Neural crest cell (in vitro differentiated cells): ENCODE data around the gene TBX6. TPM values are rescaled to one million over a fixed set of nuclear protein-coding genes. Genes with fewer than 3 reads are reported as not detected.
"Not testable (repeated sequence)": the region's sequence is repeated elsewhere in the genome, so short reads cannot be mapped to it uniquely, and the experiment has no call there.

Source experiments
- DNase-seq: peaks from one replicate; pipeline ENCODE4 v3.0.0; 2021; ENCODE audit warnings: low read depth, mixed read lengths, low spot score
- H3K27ac Mint-ChIP-seq: one replicate; pipeline ENCODE4 v1.8.0; 2021; ENCODE audit warnings: mild to moderate bottlenecking, mixed read lengths; ENCODE audit not compliant: unreplicated experiment
- H3K27me3 Mint-ChIP-seq: 2 replicates; pipeline ENCODE4 v1.8.0; 2021; ENCODE audit warnings: low read depth, mild to moderate bottlenecking, mixed read lengths
- H3K36me3 Mint-ChIP-seq: 2 replicates; pipeline ENCODE4 v1.8.0; 2021; ENCODE audit warnings: low read depth, mild to moderate bottlenecking, mixed read lengths
- H3K4me1 Mint-ChIP-seq: 2 replicates; pipeline ENCODE4 v1.8.0; 2021; ENCODE audit warnings: mixed read lengths
- H3K4me3 Mint-ChIP-seq: one replicate; pipeline ENCODE4 v1.8.0; 2021; ENCODE audit warnings: mild to moderate bottlenecking, mixed read lengths
- H3K9me3 Mint-ChIP-seq: 2 replicates; pipeline ENCODE4 v1.8.0; 2021; ENCODE audit warnings: mixed read lengths
- CTCF ChIP-seq: fragments of 200-600 bp; sonication (generic); conservative IDR thresholded peaks from 2 replicates; pipeline ENCODE4 v1.5.0; 2021; ENCODE audit warnings: antibody characterized with exemption, mild to moderate bottlenecking
- total RNA-seq: library from RNA; stranded (reverse); gene quantifications from 2 replicates; pipeline ENCODE4 v1.2.1, GENCODE V29; 2021

TBX6 gene
- total RNA-seq, 1 donor from 2014 or later: 0.79 TPM

DNA sequence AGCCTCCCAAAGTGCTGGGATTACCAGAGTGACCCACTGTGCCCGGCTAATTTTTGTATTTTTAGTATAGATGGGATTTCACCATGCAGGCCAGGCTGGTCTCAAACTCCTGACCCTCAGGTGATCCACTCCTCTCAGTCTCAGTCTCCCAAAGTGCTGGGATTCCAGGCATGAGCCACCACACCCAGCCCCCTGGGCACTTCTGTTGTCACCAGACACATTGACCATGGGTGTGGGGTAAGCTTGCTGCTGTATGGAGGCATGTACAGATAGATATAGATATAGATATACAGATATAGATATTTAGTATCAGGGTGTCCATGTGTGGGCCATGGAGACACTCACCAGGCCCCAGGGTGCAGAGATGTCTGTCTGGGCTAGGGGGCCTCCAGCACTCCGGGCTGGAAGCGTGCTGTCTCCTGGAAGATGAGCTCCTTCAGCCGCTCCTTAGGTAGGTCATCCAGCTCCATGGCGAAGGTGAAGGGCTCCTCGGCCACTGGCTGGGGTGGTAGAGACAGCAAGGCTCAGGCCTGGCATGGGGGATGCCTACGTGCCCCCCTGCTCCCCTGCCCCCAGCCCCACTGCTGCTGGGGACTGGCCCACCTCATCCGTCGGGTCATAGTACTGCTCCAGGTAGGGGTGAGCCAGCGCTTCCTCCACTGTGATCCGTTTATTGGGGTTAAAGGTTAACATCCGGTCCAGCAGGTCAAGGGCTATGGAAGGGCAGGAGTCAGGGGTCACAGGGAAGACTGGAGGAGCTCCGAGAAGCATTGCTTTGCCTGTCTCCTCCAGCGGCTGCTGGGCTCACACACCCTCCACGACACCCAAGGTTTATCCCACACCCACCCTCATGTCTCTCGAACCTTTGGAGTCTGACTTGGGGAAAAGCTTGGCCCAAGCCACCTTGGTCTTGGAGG, 24.8 kb upstream of the TBX6 start:
- no peaks in the 10 kb centered on the region for H3K36me3 Mint-ChIP-seq
- no peaks in the 10 kb centered on the region for H3K27me3 Mint-ChIP-seq
- H3K4me1 Mint-ChIP-seq: peaks cover 3% of the 10 kb centered on the region
- DNase-seq: no peak
- no peak for TF ChIP-seq CTCF
- no peak overlapping the region for H3K27ac Mint-ChIP-seq
- no peaks in the 10 kb centered on the region for H3K9me3 Mint-ChIP-seq
- H3K4me3 Mint-ChIP-seq: no peak overlapping the region

DNA sequence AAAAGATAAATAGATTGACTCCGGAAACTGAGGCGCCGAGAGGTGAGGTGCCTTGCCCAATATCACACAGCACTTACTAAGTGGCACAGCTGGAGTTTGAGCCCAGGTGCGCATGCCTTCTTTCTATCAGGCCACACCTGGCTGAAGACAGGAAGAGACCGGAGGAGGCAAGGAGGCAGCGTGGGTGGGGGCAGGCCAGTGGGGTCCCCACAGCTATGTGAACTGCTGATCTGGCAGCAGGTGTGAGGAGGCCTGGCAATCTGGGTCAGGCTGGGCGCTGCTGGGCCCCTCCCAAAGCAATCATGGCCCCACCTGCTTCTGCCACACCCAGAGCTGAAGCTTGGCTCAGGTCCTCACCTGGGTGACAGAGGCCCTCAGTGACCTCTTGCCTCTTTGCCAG, 23.5 kb upstream of the TBX6 start:
- Mint-ChIP-seq H3K27me3 (no peaks in the 10 kb centered on the region), H3K4me1 (peaks cover 6% of the 10 kb centered on the region), H3K9me3 (no peaks in the 10 kb centered on the region), H3K27ac (no peak overlapping the region), H3K36me3 (peaks cover 3% of the 10 kb centered on the region), H3K4me3 (peak overlapping the region; percentile 34)
- DNase-seq: no peak
- no peak for TF ChIP-seq CTCF

- H3K27ac Mint-ChIP-seq, DNase-seq, H3K9me3 Mint-ChIP-seq, H3K4me1 Mint-ChIP-seq, H3K27me3 Mint-ChIP-seq, H3K36me3 Mint-ChIP-seq: not testable (repeated sequence)
- H3K4me3 Mint-ChIP-seq: peak overlapping the region; percentile 34
These were observed 23.1 kb upstream of the TBX6 start for GRCh38 chr16:30114833-30115232.

DNA sequence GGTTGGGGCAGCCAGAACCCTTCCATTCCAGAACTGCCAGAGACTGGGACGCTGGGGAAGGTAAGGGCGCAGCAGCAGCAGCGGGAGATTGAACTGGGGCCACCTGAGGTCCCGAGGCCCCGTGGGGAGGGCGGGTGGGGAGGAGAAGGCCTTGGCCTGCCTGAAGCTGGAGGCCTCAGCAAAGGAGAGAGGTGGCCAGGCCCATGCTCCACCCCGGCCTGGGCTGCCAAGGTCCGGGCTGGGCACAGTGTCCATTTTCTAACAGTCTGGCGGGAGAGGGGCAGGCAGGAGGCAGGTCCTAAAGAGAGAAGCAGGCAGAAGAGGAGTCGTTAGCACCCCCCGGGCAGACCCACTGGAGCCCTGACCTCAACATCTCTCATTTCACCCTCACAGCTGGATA, 22.7 kb upstream of the TBX6 start:
- Mint-ChIP-seq H3K9me3 (no peaks in the 10 kb centered on the region), H3K27me3 (no peaks in the 10 kb centered on the region), H3K4me3 (no peak overlapping the region), H3K4me1 (peaks cover 6% of the 10 kb centered on the region), H3K36me3 (peaks cover 3% of the 10 kb centered on the region), H3K27ac (no peak overlapping the region)
- DNase-seq: no peak
- TF ChIP-seq CTCF: no peak

DNA sequence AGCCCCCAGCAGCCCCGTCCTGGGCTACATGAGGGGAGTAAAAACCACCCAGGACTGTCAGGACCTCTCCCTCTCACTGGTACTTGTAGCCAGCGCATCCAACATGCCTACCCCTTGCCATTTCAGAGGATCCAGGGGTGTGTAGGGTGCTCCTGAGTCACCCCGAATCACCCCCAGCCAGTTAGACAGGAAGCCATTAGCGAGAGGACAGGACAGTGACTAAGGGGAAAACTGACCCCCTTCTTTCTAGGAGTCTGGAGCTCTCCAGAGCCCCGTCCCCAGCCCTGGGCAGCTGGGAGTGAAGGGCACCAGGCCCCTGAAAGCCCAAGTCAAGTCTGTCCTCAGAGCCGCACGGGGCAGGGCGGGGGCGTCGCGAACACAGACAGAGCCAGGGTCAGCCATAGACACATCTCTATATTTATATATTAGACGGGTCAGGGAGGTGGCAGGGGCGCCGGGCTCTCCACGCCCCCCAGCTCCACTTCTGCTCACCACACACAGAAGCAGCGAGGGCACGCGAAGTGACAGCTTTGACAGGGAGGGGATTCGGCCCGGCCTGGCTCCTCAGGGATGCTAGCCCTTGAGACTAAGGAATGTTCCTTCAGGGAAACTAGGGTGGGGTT, 22.1 kb upstream of the TBX6 start:
- H3K27ac Mint-ChIP-seq: no peak overlapping the region
- no peak overlapping the region for H3K4me3 Mint-ChIP-seq
- H3K36me3 Mint-ChIP-seq: peaks cover 3% of the 10 kb centered on the region
- H3K27me3 Mint-ChIP-seq: no peaks in the 10 kb centered on the region
- DNase-seq: no peak
- no peaks in the 10 kb centered on the region for H3K9me3 Mint-ChIP-seq
- H3K4me1 Mint-ChIP-seq: peaks cover 6% of the 10 kb centered on the region
- TF ChIP-seq CTCF: no peak
